ENCODE measurements around the gene MANBA.
A peak's percentile ranks its signal among the peaks of the same experiment; 100 is the strongest.
"Not testable (repeated sequence)": the region's sequence is repeated elsewhere in the genome, so short reads cannot be mapped to it uniquely, and the experiment has no call there.

The MANBA gene

DNA sequence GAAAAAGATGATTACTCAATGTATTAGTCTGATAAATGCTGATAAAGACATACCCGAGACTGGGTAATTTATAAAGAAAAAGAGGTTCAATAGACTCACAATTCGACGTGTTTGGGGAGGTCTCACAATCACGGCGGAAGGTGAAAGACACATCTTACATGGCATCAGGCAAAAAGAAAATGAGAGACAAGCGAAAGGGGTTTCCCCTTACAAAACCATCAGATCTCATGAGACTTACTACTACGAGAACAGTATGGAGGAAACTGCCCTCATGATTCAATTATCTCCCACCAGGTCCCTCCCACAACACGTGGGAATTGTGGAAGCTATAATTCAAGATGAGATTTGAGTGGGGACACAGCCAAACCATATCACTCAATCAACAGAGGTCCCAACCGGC, 141.7 kb downstream of the MANBA start:
- DNase-seq, result not testable (repeated sequence)

GRCh38 chr4:102616636-102617035, 144.1 kb downstream of the MANBA start:
- peak; percentile 35 for DNase-seq

- no peak for DNase-seq
Observed at GRCh38 chr4:102614801-102615200, 146.0 kb downstream of the MANBA start.

- peak; percentile 60 for DNase-seq
Observed at GRCh38 chr4:102612824-102613366, 147.9 kb downstream of the MANBA start.

DNA sequence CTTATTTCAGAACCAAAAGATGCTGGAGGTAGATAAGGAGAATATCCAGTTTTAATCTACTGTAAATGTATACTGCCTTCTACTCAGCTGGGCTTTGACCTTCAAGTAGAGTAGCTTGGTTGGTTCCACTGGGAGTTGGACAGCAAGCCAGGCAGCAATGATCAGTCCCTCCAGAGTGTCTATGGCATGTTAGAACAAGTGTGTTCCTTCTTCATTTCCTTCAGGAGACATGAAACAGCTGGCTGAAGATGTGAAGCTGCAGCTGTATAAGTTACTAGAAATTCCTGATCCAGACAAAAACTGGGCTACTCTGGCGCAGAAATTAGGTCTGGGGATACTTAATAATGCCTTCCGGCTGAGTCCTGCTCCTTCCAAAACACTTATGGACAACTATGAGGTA, 148.6 kb downstream of the MANBA start:
- no peak for DNase-seq

DNA sequence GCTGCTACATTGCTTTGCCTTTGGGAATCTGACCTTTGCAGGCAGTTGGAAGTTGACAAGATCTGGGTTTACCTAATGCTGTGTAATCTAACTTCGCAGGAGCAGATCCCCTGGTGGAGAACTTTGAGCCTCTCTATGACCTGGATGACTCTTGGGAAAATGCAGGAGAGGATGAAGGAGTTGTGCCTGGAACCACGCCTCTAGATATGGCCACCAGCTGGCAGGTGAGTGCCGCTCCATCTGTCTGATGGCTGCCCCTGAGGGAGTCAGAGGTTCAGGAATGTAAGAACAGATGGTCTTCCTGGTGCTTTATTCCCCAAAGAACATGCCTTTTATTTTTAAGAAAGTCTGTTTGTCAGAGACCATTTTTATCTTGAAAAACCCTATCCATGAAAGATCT, 150.3 kb downstream of the MANBA start:
- DNase-seq, result no peak

- DNase-seq, result no peak
Observed at GRCh38 chr4:102610007-102610406, 150.8 kb downstream of the MANBA start.

GRCh38 chr4:102608190-102608589, 152.6 kb downstream of the MANBA start:
- DNase-seq, result no peak

- no peak for DNase-seq
Observed at GRCh38 chr4:102606846-102607450, 153.8 kb downstream of the MANBA start.

DNA sequence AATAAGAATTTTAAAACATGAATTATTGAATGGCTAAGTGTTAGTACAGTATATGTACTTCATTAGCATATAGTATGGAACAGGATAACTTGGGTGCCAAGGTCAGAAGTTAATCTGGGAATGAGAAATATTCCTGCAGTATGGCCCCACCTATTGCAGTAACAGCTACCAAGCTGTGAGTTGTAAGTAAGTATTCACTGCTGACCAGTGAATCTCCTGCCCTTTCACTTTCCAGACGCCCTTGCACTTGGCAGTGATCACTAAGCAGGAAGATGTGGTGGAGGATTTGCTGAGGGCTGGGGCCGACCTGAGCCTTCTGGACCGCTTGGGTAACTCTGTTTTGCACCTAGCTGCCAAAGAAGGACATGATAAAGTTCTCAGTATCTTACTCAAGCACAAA, 154.5 kb downstream of the MANBA start:
- no peak for DNase-seq

- no peak for DNase-seq
Observed at GRCh38 chr4:102604222-102604940, 156.4 kb downstream of the MANBA start.

DNA sequence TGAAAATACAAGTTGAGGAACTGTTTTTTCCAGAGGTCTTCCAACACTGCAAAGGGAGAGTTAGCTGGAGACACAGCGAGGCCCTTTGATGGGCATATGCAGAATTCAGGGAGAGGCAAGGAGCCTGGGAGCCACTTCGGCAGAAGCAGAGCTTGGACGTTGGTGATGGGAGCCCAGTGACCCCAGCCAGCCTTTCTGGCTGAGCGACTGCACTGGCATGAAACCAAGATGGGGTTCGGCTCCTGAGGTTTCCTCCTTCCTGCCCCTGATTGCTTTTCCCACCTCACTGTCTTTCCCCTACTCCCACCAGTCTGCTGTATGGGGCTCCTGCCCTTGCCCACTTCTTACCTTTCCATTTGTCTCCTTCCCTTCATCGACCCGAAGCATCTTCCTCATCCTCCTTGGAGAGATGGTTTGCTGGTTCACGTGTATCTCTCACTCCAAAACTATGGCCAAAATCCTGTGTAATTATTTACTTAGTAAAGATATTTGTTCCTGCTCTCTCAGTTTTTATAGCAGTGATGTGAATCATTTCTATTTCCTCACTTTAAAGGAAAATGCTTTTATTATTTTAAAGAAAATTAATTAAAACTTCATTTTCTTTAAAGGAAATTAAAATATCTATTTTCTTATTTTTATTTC, 159.1 kb downstream of the MANBA start:
- no peak for DNase-seq

DNA sequence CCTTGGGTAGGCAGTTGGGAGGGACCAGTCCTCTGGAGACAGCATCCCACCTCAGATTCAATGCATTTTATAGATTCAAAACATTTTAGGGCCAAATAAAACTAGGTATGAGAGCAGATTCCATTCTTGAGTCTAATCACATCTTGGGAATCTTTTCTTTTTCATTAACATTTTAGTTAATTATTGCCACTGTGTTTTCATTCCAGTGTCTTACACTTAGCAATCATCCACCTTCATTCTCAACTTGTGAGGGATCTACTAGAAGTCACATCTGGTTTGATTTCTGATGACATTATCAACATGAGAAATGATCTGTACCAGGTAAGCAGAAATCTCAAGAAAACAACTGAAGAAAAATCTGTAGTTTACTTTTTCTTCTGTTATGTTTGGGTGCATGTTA, 160.1 kb downstream of the MANBA start:
- DNase-seq, result no peak

- no peak for DNase-seq
Observed at GRCh38 chr4:102599886-102600285, 160.9 kb downstream of the MANBA start.

GRCh38 chr4:102599455-102599854, 161.3 kb downstream of the MANBA start:
- DNase-seq, result no peak

DNA sequence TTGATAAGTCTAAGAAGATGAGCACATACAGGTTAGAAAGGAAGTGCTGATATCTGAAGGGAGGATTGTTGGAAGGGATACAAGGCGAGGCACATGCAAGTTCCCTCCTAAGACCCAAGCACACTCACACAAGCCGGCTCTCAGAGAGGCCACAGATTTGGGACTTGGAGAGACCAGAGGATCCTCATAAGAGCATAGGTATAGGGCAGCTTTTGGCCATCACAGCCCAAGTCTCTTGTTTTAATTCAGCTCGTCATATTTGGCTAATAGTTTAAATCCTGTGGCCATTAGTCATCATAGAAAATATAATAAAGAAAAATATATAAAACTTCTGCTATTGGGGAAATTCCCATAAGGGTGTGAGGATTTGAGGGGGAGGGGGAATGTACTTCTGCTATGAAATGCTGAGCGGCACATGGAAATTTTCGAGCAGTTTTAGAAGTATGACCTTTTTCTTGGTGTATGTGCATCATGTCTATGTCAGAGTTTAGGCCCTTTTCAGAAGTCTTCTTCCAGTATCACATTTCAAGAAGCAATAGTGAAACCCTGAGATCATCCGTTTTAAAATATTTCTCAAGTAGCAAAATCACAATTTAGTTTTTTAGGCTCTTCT, 161.9 kb downstream of the MANBA start:
- DNase-seq, result no peak

- no peak for DNase-seq
Observed at GRCh38 chr4:102598086-102598761, 162.5 kb downstream of the MANBA start.

GRCh38 chr4:102596532-102596931, 164.2 kb downstream of the MANBA start:
- no peak for DNase-seq

- no peak for DNase-seq
Observed at GRCh38 chr4:102594000-102594399, 166.8 kb downstream of the MANBA start.

DNA sequence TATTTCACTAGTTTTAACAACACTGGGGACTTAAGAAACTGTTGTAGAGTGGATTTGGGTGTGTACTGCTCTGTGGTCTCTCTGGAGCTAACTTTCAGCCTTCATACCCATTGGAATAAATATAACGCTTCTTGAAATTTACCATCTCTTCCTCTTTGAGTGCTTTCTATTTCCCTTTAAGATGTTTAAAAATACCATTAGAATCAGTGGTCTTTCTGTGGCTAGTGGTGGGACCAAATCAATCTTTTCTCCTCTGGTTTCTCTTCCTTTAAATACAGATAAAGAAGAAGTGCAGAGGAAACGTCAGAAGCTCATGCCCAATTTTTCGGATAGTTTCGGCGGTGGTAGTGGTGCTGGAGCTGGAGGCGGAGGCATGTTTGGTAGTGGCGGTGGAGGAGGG, 167.6 kb downstream of the MANBA start:
- no peak for DNase-seq

DNA sequence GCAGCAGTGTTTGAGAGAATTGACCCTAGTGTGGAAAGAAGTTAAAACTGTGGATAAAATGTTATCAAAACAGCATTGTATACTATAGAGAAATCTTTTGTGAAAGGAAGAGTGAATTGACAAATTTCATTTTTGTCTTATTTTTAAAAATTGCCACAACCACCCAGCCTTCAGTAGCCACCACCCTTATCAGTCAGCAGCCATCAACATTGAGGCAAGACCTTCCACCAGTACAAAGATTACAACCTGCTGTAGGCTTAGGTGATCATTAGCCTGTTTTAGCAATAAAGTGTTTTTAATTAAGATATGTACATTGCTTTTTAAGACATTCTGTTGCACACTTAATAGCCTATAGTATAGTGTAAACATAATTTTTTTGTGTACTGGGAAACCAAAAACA, 168.5 kb downstream of the MANBA start:
- DNase-seq, result no peak

DNA sequence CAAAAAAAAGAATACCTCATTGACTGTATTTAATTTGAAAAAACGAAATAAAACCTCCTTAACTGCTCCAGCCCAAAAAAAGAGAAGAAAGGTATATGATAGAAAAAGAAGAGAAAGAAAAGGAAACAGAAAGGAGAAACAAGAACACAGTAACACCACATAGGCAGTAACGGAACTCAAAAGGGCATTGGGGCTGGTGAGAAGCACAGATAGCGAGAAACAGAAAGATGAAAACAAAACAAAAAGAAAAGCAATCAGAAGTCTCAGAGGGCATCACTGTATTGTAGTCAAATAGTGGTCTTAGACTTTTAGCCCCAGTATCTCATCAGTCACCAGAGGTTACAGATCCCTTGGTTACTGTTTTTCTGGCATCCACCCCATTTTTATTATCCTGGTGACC, 171.0 kb downstream of the MANBA start:
- DNase-seq, result no peak

DNA sequence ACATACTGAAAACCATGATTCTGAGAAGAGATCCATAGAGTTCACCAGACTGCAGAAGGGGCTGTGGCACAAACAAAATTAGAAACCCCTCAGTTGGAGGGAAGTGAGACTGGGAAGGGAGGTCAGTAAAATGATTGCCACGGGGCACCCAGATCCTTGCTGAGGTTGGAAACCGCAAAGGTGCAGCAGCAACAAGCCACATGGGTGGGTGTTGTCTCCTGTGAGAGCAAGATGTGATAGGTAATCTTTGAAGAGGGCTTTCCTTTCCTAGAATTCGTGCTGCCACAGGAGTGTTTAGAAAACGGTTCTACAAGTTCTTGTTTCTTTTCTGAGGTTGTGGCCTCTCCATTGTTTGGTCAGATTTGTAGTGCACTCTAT, 174.1 kb downstream of the MANBA start:
- peak; percentile 32 for DNase-seq
